ENCODE measurements around the gene ST6GAL1.
"Not testable (repeated sequence)": the region's sequence is repeated elsewhere in the genome, so short reads cannot be mapped to it uniquely, and the experiment has no call there.

The ST6GAL1 gene

DNA sequence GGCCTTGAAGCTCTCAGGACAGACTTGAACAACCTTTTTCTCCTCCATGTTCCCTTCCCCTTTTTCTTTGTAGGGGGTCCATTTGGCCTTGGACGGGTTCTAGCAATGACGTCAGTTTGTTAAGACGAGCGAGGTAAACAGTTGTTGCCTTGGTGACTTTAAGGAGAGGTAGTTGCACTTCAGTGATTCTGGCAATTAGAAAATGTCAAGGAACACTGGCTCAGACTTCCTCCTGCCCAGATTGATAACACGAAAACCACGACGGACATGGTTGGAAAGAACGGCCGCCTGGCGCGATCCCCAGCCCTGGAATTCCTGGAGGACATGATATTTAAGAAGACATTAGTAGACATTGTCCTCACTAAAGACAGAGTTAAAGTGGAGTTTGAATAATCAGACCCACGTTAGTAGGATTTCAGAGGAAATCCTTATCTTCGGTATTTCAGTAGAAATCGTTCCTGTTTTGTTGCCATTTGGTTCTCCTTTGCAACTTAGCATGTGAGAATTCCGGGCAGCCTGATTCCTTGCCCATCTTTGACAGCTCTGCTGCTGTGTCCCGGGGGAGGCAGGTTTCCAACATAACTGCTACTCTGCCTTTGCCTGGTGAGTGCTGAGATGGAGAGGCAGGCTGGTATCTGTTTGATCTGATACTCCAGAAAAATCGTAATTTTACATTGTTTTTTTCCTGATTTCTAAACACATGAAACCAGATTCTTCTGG lies 87.3 kb downstream of the ST6GAL1 start:
- no peak for DNase-seq

DNA sequence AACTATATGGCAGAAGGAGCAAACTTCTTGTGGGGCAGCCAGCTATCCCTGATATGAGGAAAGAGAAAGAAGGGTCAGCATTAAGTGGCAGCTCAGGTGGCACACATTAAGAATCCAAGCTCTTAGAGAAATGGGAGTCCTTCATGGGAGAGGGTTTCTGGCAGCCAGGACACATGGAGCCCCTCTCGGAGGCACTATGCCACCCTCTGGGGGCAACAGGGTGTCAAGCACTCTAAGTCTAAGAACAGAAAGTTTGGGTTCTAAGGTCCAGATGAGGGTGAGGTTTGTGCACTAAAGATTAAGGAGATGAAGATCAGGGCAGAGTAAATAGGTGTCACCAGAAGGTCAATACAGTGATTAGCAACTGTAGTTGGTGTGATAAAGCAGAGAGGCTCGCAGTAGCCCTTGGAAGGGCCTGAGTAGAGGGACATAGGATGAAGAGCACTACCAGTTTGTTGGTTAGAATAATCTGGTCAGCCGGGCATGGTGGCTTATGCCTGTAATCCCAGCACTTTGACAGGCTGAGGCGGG lies 89.3 kb downstream of the ST6GAL1 start:
- DNase-seq = no peak

DNA sequence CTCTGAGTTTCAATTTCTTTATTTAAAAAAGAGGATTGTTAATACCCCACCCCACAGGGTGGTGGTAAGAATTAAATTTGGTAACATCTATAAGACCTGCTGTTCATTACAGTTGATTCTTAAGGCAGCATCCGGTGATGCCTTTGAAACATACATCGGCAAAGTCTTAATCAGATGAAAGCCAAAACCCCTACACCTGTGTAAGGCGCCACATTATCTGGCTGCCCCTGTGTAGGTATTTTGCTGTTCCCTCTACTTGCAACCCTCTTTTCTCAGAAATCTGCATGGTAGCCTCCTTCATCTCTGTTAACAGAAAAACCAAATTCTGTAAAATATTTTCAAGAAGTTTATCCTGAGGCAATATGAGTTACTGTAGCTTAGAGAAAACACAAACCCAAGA lies 90.0 kb downstream of the ST6GAL1 start:
- DNase-seq = no peak

DNA sequence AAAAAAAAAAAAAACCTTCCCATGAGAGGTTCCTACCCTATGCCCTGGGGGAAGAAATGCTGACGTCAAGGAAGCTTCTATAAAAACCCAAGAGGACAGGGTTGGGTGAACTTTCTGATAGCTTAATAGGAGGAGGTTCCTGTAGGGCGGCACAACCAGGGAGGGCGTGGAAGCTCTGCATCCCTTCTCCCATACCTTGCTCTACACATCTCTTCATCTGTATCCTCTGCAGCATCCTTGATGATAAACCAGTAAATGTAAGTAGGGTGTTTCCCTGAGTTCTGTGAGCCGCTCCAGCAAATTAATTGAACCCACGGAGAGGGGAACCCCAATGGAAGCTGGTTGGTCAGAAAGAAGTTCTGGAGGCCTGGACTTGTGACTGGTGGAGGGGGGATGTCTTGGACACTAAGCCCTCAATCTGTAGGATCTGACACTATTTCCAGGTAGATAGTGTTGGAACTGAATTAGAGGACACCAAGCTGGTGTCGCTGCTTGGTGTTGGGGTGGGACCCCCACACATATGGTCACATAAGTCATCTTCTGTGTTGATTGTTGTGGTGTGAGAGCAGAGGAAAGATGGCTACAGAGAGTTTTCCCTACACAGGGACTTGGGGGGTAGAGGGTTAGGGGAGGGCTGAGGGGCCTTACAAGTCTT lies 91.5 kb downstream of the ST6GAL1 start:
- DNase-seq = no peak

DNA sequence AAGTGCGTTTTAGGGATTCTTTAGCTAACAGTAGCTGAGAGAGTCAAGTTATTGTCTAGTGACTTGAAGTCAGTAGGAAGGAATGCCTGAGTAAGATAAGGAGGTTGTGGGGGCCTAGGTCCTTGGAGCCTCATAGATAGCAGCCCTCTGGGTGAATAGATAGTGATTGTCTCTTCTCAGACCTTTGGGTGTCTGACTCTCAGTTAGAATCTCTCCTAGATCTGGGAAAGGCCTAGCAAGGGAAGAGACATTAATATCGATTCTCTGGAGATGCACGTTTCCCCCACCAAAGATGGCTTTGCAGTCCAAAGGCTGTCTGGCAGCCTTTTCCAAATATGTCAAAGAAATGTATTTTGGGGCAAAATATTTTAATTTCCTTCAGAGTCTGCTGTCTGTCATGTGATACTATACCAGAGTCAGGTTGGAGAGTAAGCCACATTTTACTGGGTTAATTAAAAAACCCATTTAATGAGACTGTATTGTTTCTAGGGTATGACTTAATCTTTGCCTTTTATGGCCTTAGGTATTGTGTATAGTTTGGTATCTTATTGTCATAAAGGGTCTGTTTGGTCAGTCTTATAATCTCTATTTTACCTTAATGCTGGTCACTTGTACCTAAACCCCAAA lies 92.2 kb downstream of the ST6GAL1 start:
- no peak for DNase-seq

- DNase-seq = not testable (repeated sequence)
Observed at GRCh38 chr3:187023340-187023739, 93.0 kb downstream of the ST6GAL1 start.

GRCh38 chr3:187024536-187025226 lies 94.4 kb downstream of the ST6GAL1 start:
- DNase-seq = no peak

DNA sequence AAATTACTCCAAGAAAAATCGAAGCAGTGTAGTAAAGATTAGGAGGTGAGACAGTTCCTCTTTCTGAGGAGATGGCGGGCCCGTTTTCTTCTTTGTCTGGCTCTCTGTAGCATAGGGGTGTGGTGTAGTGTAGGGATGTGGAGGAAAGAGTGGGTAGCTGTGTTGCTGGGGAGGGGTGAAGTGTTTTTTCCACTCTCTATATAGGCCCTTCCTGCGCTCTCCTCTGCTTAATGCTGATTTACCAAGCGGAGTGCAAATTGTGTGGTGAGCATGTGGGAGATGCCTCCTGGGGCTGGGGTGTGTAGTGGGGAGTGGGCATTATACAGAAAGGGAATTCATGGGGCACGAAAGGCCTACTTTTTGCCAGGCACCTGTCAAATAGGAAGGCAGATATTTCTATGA lies 94.9 kb downstream of the ST6GAL1 start:
- no peak for DNase-seq

GRCh38 chr3:187025656-187026316 lies 95.5 kb downstream of the ST6GAL1 start:
- no peak for DNase-seq

DNA sequence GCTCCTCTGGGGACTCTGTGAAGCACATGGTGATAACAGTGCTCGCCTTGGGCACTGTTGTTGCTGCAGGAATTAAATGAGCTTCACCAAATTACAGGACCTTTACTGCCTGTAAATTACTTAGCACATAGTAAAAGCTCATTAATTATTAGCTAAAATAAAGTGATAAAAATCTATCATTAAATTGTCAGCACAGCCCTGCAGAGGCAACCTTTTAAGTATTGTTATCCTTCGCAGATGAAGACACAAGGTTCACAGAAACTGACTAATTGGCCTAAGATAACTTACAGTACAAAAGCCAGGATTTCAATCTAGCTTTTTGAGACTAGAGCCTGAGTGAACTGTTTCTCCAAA lies 96.0 kb downstream of the ST6GAL1 start:
- no peak for DNase-seq

GRCh38 chr3:187027531-187028278 lies 97.4 kb downstream of the ST6GAL1 start:
- no peak for DNase-seq

- no peak for DNase-seq
Observed at GRCh38 chr3:187031934-187032333, 101.6 kb downstream of the ST6GAL1 start.

GRCh38 chr3:187036394-187036793 lies 106.1 kb downstream of the ST6GAL1 start:
- no peak for DNase-seq

DNA sequence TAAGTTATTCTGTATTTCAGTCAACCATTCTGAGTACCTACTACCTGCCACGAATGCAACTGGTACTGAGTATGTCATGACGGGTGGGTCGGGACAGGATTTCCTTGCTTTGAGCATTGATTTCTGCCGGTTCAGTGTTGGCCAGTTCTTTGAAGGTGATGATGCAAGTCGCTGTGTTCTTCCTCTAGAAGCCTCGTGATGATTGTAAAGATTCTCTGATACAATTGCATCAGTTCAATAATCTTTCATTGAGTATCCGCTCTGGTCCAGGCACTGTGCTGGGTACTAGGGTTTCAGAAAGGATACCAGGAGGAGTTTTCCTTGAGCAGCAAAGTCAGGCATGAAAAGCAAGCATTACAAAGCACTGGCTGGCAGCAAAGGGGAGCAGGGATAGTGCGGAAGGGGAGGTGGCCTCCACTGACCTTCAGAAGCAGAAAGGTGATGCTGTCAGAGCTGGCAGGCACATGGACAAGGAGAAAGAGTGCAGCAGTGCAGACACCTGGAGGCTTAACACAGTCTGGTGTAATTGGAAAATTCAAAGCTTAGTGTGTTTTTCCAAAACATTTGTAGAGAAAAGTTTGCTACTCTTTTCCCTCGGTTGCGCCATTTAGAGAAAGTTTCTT lies 108.9 kb downstream of the ST6GAL1 start:
- DNase-seq = no peak

GRCh38 chr3:187039723-187040414 lies 109.5 kb downstream of the ST6GAL1 start:
- DNase-seq = no peak

GRCh38 chr3:187040516-187041361 lies 110.4 kb downstream of the ST6GAL1 start:
- no peak for DNase-seq

DNA sequence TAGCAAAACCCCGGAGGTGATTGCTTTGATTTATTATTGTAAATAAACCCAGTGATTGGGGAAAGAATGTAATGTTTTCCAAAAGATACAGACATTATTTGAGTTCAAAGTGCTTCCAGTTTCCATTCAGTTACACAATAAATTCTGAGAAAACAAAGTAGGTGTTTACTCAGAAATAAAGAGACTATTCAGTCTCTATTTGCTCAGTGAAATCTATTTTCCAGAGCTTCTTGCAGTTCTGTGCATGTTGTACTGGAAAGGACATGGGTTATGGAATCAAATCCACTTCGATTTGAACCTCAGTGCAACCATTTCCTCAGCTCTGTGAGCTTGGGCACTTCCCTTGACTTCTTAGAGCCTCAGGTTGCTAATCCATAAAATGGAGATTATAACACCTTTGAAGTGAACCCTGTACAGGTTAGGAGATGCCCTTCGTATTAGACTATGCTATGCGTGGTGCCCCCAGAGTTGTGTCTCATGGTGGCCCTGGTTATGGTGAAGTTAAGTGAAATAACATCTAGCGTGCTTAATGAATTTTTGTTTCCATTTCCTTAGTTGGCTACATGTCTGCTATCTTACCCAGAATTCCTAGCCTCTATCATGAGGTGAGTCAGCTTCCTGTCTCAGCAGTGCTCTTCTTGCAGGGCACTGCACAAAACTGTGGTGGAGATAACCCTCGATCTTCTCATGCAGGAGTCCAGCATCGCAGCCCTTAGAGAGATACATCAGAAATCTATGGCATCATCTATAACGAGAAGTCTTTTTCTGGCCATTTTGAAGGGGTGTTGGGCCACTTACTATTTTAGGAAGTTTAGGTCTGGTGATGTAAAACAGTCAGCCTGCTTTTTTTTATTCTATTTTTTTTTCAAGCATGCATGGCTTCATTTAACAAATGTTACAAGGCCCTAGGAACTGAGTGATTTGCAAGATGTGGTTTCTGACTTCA lies 111.3 kb downstream of the ST6GAL1 start:
- DNase-seq = no peak

GRCh38 chr3:187042346-187042745 lies 112.0 kb downstream of the ST6GAL1 start:
- DNase-seq = no peak
